GM19239 (cell line): ENCODE data around the gene FERMT1.
"Not testable (repeated sequence)": the region's sequence is repeated elsewhere in the genome, so short reads cannot be mapped to it uniquely, and the experiment has no call there.

Source experiments
- DNase-seq: peaks from one replicate; pipeline ENCODE4 v3.0.0; 2011; ENCODE audit warnings: low spot score; ENCODE audit not compliant: insufficient read length
- FAIRE-seq: peaks from 2 replicates; lab custom pipeline; 2011; peaks lifted over from hg19 to GRCh38; lab: Jason Lieb, UNC

FERMT1 gene

GRCh38 chr20:6120491-6120988 lies 2.3 kb downstream of the FERMT1 start:
- FAIRE-seq: no peak
- no peak for DNase-seq

GRCh38 chr20:6116758-6117157 lies 6.1 kb downstream of the FERMT1 start:
- no peak for DNase-seq
- FAIRE-seq: no peak

DNA sequence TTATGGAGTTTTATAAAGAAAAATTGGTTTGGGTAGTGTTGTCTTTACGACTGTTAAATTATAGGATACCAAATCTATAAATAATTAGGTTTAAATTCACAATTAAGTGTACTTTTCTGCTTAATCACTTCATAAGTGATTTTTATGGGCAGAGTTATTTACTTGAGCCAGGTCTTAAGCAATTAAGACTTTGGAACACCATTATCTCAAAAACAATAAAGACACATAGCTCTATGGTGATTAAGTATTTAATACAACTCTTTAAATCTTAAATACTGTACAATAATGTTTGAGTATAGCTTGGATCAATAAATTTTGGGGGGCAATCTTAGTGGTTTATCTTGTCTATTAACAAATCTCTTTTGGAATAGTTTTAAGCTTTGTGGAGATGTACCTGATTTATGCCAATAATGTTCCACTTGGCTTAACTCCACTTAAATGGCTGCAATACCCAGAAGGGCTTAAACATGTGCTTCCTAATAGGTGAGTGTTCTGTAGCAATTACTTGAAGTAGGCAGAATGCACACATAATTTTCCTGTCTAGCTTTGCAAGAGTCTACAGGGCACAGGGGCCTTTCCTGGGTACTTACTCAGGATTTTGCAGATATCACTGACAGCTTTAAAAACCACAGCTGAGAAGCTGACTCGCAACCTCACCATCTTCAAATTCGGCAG lies 7.5 kb downstream of the FERMT1 start:
- no peak for DNase-seq
- FAIRE-seq: no peak

DNA sequence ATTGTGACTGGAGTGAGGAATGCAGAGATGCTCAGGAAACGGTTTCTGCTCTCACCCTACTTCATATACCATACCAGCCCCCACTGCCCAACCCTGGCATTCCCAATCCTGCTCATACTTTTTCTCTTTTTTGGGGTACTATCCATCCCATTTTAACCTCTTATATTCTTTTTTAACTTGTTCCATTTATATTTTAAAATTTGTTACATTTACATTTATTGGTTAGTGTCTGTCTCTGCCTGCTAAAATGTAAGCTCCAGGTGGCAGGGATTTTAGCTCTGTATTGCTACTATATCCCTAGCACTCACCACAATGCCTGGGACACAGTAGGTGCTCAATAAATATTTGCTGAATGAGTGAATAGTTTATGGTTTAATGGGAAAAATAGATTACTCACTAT lies 8.1 kb downstream of the FERMT1 start:
- DNase-seq (no peak), FAIRE-seq (no peak)

DNA sequence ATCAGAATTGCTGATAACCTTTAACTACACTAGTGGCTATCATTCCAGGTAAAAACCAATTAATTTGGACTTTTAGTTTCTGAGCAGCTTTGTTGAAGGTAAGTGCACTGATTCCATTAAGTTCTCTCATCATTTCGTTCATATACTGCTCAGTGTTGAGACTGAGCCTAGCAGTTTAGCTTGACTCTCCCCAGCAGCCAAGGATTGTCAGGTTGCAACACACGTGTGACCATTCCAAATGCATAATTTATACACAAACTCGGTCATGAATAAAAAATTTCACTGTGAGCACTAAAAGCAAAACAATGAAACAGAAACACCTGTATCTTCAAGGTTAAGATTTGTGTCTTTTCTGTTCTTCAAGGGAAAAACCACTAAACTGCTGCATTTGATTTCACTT lies 8.9 kb downstream of the FERMT1 start:
- DNase-seq: no peak
- no peak for FAIRE-seq

- FAIRE-seq, DNase-seq: not testable (repeated sequence)
Observed at GRCh38 chr20:6112965-6113364, 9.9 kb downstream of the FERMT1 start.

- no peak for FAIRE-seq
- no peak for DNase-seq
Observed at GRCh38 chr20:6108330-6108729, 14.5 kb downstream of the FERMT1 start.

DNA sequence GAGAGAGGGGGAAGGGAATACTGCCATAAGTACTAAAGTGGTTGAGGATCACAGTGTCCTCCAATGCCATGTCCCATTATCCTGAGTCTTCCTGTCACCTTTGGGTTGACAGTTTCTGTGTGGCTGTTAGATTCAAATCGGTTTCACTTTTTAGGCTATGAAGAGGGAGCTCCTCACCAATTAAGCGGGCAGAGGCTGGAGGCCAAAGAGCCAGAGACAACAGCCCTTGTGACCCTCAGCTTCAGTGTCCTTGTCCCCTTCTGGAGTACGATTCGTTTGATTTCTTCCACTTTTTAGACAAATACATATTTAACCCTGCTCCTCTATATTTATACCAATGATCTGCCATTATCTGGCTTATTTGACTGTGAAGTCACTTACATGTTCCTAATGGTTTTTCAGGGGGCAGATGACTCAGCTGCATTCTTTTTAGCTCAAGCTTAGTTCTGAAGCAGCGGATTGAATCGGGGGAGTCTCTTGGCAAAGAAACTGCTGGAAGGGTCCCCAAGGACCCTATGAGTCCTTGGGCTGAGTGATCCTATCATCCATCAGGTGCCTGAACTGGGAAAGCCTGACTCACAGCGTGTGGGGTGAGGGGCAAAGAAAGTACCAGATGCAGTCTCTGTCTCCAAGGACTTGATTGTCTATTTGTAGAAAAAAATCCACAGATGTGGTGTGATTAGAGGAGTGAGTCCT lies 18.2 kb downstream of the FERMT1 start:
- DNase-seq (no peak), FAIRE-seq (no peak)

DNA sequence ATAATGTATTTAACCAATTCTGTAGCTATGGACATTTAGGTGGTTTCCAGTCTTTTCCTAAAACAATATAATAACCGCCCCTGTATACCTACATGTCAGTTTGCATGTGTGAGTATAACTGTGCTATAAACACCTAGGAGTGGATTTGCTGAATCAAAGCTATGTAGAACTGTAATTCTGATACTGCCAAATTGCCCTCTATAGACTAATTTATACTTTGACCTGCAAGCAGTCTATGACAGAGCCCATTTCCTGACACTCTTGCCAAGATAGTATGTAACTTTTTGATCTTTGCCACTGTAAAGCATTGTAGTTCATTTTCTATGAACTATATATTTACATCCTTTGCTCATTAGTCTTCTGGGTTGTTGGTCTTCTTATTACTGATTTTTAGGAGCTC lies 19.5 kb downstream of the FERMT1 start:
- DNase-seq: no peak
- no peak for FAIRE-seq

- FAIRE-seq: no peak
Observed at GRCh38 chr20:6101346-6101745, 21.5 kb downstream of the FERMT1 start.

DNA sequence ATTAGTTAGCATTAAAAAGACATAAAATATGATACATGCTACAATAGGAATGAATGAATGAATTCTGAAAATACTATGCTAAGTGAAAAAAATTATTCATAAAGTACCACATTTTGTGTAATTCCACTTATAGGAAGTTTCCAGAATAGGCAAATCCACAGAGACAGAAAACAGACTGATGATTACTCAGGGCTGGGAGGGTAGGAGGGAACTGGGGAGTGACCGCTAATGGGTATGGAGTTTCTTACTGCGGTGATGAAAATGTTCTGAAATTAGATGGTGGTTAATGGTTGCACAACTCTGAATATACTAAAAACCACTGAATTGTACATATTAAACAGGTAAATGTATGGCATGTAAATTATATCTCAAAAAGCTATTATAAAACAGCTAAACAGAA lies 22.6 kb downstream of the FERMT1 start:
- FAIRE-seq (no peak), DNase-seq (no peak)

More at GRCh38 chr20:6101346-6101745, 21.5 kb downstream of the FERMT1 start:
- DNase-seq: no peak

DNA sequence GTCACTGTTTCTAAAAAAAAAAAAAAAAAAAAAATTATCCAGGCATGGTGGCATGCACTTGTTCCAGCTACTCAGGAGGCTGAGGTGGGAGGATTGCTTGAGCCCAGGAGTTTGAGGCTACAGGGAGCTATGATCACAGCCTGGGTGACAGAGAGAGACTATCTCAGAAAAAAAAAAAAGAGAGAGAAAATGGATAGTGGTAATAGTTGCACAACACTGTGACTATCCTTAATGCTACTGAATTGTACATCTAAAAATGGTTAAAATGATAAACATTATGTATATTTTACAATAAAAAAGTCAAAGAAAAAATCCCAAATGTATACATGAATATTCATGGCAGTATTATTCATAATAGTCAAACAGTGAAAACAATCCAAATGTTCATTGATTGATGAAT lies 23.0 kb downstream of the FERMT1 start:
- no peak for FAIRE-seq
- no peak for DNase-seq

DNA sequence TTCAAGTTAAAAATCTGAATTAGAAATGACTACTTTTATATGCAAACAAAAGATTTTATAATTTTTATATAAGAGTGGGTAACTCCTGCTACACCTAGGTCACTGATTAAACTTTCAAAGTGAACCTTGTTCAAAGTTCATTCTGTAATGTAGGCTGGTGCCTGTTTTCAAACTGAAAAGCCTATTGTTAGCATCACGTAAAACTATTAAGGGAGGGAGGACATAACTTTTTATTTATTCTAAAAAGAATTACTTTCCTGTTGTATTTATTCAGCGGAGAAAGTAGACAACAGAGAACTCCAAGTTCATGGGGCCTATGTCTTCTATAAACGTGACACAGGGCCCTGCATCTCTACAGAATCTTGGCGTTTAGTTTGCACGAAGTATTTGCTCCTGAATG lies 27.4 kb downstream of the FERMT1 start:
- no peak for DNase-seq
- FAIRE-seq: no peak

GRCh38 chr20:6094565-6094964 lies 28.3 kb downstream of the FERMT1 start:
- no peak for FAIRE-seq
- DNase-seq: no peak

- DNase-seq: no peak
- FAIRE-seq: no peak
Observed at GRCh38 chr20:6094063-6094462, 28.8 kb downstream of the FERMT1 start.

DNA sequence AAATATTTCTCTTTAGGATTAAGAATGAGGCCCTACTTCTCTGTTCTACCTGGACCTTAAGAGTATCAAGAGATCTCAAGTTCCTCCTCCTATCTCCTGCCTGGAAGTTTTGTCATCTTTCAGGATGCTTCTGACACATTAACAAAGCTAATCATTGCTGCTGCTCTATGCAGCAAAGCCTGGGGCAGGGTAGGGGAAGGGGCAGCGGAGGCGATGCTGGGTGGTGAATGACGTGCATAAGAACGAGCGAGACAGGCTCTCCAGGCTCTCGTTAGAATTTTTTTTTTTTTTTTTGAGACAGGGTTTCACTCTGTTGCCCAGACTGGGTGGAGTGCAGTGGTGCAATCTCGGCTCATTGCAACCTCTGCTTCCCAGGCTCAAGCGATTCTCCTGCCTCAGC lies 31.2 kb downstream of the FERMT1 start:
- no peak for FAIRE-seq
- no peak for DNase-seq

DNA sequence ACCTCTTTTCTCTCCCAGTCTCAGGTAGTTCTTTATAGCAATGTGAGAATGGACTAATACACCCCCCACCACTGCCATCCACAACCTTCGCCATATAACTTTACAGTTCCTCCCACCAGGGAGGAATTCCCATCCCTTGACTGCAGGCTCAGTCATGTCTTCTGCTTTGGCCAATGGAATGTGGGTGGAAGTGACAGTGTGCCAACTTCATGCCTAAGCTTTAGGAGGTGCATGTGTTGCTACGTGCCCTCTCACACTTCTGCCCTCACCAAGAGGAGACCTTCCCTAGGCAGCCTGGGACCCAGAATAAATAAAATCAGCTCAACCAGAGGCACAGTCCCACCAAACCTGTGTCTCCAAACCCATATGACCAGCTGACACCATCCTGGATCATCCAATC lies 36.0 kb downstream of the FERMT1 start:
- DNase-seq (no peak), FAIRE-seq (no peak)

DNA sequence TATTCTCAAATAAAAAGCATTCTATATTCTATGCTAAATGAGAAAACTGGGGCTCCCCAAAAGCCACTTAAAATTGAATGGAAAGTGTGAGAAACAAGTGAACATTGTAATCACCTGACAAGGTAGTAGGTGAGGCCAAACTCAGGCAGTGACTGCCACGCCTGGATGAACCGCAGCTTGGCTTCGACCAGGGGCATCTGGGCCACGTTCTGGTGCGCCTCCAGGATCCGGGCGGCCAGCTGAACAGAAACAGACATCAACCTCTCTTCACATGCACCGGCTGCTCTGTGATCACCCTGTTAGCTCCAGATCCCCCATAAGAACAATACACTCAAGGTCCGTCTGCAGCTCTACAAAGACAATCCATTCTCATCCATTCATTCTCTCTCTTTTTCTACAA lies 38.9 kb downstream of the FERMT1 start:
- FAIRE-seq: no peak
- DNase-seq: no peak

DNA sequence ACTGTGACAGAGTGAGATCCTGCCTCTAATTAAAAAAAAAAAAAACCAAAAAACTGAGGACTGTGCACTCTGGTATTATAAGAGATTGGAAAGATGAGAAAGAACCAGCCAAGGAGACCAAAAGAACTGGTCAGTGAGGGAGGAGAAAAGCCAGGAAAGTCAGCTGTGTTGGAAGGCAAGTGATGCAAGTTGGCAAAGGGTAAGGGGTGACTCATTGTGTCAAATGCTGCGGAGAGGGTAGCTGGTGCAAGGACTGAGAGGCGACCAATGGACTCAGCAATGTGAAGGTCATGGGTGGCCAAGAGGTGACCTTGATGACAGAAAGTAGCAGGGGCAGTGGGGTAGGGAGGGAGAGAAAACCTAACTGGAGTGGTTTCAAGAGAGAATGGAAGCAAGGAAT lies 41.6 kb downstream of the FERMT1 start:
- no peak for DNase-seq
- FAIRE-seq: no peak

GRCh38 chr20:6079016-6079415 lies 43.8 kb downstream of the FERMT1 start:
- FAIRE-seq (no peak), DNase-seq (no peak)

DNA sequence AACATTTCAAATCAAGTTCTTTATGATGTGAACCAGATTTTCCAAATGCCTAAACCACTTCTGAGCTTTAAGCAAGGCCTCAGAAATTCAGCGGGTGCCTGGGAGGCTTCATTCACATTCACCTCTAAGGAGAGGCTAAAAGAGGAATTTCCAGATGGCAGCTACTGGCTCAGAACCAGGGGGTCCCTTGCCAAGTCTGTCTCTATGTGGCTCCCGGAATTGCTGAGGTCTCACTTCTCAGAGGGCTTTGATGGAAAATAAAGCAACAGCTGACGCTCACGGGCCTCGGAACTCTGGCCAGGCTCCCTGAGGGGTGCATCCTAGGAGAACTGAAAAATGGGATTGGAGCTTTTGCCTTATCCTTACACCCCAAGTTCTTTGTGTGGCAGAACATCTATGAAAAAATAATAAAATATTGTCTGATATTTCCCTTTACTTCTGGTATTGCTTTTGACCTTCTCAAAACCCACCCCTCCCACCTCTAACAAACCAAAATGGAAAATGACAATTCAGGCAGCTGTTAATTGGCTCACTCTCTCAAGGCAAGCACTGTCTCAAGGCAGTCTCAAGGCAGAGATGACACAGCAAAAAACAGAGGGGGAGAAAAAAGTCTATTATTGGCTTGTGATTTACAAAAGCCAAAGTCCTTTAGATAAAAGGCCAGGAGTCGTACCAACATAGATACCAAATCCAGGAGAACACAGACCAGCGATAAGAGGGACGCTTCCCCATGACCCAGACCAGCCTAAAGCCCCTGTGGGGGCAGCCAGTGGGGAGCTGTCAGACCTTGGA lies 47.2 kb downstream of the FERMT1 start:
- FAIRE-seq (no peak), DNase-seq (no peak)
